ENCODE data around the gene TTLL12.
A peak's percentile ranks its signal among the peaks of the same experiment; 100 is the strongest.

Gene TTLL12

GRCh38 chr22:43183496-43184277 is 3.2 kb downstream of the TTLL12 start:
- Mint-ChIP-seq H3K27me3 (no peaks in the 10 kb centered on the region), H3K4me3 (peak overlapping the region in 1 of 2 donors; percentile 2), H3K27ac (no peak overlapping the region), H3K36me3 (ENCODE audit: insufficient read depth) (peaks cover 18% of the 10 kb centered on the region), H3K9me3 (no peaks in the 10 kb centered on the region), H3K4me1 (ENCODE audit: low read depth in 2 of 2) (peaks cover 17% of the 10 kb centered on the region in 2 donors)
- ATAC-seq (replicated peaks): no peak
- no peak for DNase-seq

- no peaks in the 10 kb centered on the region for H3K9me3 Mint-ChIP-seq
These were observed 4.2 kb downstream of the TTLL12 start for GRCh38 chr22:43182726-43183125.

GRCh38 chr22:43182118-43182517 is 4.8 kb downstream of the TTLL12 start:
- no peak overlapping the region for H3K27ac Mint-ChIP-seq

More at GRCh38 chr22:43182726-43183125, 4.2 kb downstream of the TTLL12 start:
- no peak overlapping the region for H3K27ac Mint-ChIP-seq
- no peak overlapping the region for H3K4me3 Mint-ChIP-seq
- no peaks in the 10 kb centered on the region for H3K27me3 Mint-ChIP-seq
- ATAC-seq (replicated peaks) (no peak), DNase-seq (no peak)
- peaks cover 17% of the 10 kb centered on the region for H3K36me3 Mint-ChIP-seq (ENCODE audit: insufficient read depth)
- peaks cover 16 to 17% of the 10 kb centered on the region in 2 donors for H3K4me1 Mint-ChIP-seq (ENCODE audit: low read depth in 2 of 2)

GRCh38 chr22:43181321-43182076 is 5.4 kb downstream of the TTLL12 start:
- H3K27ac Mint-ChIP-seq: peak overlapping the region in 1 of 2 donors; percentile 22
- no peak overlapping the region for H3K4me3 Mint-ChIP-seq
- H3K4me1 Mint-ChIP-seq (ENCODE audit: low read depth in 2 of 2): peaks cover 14 to 17% of the 10 kb centered on the region in 2 donors
- no peaks in the 10 kb centered on the region for H3K9me3 Mint-ChIP-seq
- no peak for DNase-seq
- H3K27me3 Mint-ChIP-seq: no peaks in the 10 kb centered on the region
- ATAC-seq (replicated peaks): no peak
- peaks cover 12% of the 10 kb centered on the region for H3K36me3 Mint-ChIP-seq (ENCODE audit: insufficient read depth)

More at GRCh38 chr22:43182118-43182517, 4.8 kb downstream of the TTLL12 start:
- peaks cover 14 to 17% of the 10 kb centered on the region in 2 donors for H3K4me1 Mint-ChIP-seq (ENCODE audit: low read depth in 2 of 2)
- H3K9me3 Mint-ChIP-seq: no peaks in the 10 kb centered on the region
- ATAC-seq (replicated peaks) (no peak), DNase-seq (no peak)
- no peak overlapping the region for H3K4me3 Mint-ChIP-seq
- H3K27me3 Mint-ChIP-seq: no peaks in the 10 kb centered on the region
- H3K36me3 Mint-ChIP-seq (ENCODE audit: insufficient read depth): peaks cover 12% of the 10 kb centered on the region

- DNase-seq (no peak), ATAC-seq (replicated peaks) (no peak)
- Mint-ChIP-seq H3K27ac (peak overlapping the region in 1 of 2 donors; percentile 22), H3K4me3 (no peak overlapping the region), H3K9me3 (no peaks in the 10 kb centered on the region), H3K27me3 (no peaks in the 10 kb centered on the region), H3K4me1 (ENCODE audit: low read depth in 2 of 2) (peaks cover 10 to 12% of the 10 kb centered on the region in 2 donors), H3K36me3 (ENCODE audit: insufficient read depth) (peaks cover 16% of the 10 kb centered on the region)
These were observed 6.3 kb downstream of the TTLL12 start for GRCh38 chr22:43180670-43181069.

GRCh38 chr22:43179911-43180195 is 7.1 kb downstream of the TTLL12 start:
- DNase-seq: no peak

GRCh38 chr22:43179146-43179910 is 7.6 kb downstream of the TTLL12 start:
- H3K27ac Mint-ChIP-seq: no peak overlapping the region
- no peaks in the 10 kb centered on the region for H3K27me3 Mint-ChIP-seq
- H3K4me1 Mint-ChIP-seq (ENCODE audit: low read depth in 2 of 2): peaks cover 6% of the 10 kb centered on the region in 2 donors
- H3K4me3 Mint-ChIP-seq: no peak overlapping the region
- no peak for ATAC-seq (replicated peaks)
- H3K36me3 Mint-ChIP-seq (ENCODE audit: insufficient read depth): peaks cover 10% of the 10 kb centered on the region
- H3K9me3 Mint-ChIP-seq: no peaks in the 10 kb centered on the region
- DNase-seq: no peak

More at GRCh38 chr22:43179911-43180195, 7.1 kb downstream of the TTLL12 start:
- Mint-ChIP-seq H3K4me1 (ENCODE audit: low read depth in 2 of 2) (peaks cover 6% of the 10 kb centered on the region in 2 donors), H3K4me3 (no peak overlapping the region), H3K9me3 (no peaks in the 10 kb centered on the region), H3K27ac (peak overlapping the region in 1 of 2 donors; percentile 22), H3K27me3 (no peaks in the 10 kb centered on the region), H3K36me3 (ENCODE audit: insufficient read depth) (peaks cover 15% of the 10 kb centered on the region)
- no peak for ATAC-seq (replicated peaks)

GRCh38 chr22:43177479-43177878 is 9.5 kb downstream of the TTLL12 start:
- peak overlapping the region in 1 of 2 donors; percentile 44 for H3K27ac Mint-ChIP-seq
- peaks cover 9% of the 10 kb centered on the region for H3K36me3 Mint-ChIP-seq (ENCODE audit: insufficient read depth)
- DNase-seq (no peak), ATAC-seq (replicated peaks) (no peak)
- peaks cover 2 to 3% of the 10 kb centered on the region in 2 donors for H3K4me1 Mint-ChIP-seq (ENCODE audit: low read depth in 2 of 2)
- H3K4me3 Mint-ChIP-seq: no peak overlapping the region
- H3K9me3 Mint-ChIP-seq: no peaks in the 10 kb centered on the region
- H3K27me3 Mint-ChIP-seq: no peaks in the 10 kb centered on the region

- Mint-ChIP-seq H3K9me3 (no peaks in the 10 kb centered on the region), H3K4me3 (no peak overlapping the region), H3K27me3 (no peaks in the 10 kb centered on the region), H3K27ac (peak overlapping the region in 1 of 2 donors; percentile 12), H3K36me3 (ENCODE audit: insufficient read depth) (peaks cover 12% of the 10 kb centered on the region), H3K4me1 (ENCODE audit: low read depth in 2 of 2) (no peaks in the 10 kb centered on the region)
- ATAC-seq (replicated peaks): no peak
- no peak for DNase-seq
These were observed 10.8 kb downstream of the TTLL12 start for GRCh38 chr22:43176090-43176489.

GRCh38 chr22:43174941-43175531 is 11.9 kb downstream of the TTLL12 start:
- Mint-ChIP-seq H3K27me3 (no peaks in the 10 kb centered on the region), H3K9me3 (no peaks in the 10 kb centered on the region), H3K27ac (no peak overlapping the region), H3K4me1 (ENCODE audit: low read depth in 2 of 2) (no peaks in the 10 kb centered on the region), H3K36me3 (ENCODE audit: insufficient read depth) (peaks cover 12% of the 10 kb centered on the region), H3K4me3 (no peak overlapping the region)
- ATAC-seq (replicated peaks): no peak
- no peak for DNase-seq

- Mint-ChIP-seq H3K9me3 (no peaks in the 10 kb centered on the region), H3K27ac (no peak overlapping the region), H3K27me3 (no peaks in the 10 kb centered on the region), H3K36me3 (ENCODE audit: insufficient read depth) (peaks cover 12% of the 10 kb centered on the region), H3K4me1 (ENCODE audit: low read depth in 2 of 2) (no peaks in the 10 kb centered on the region), H3K4me3 (no peak overlapping the region)
- DNase-seq (no peak), ATAC-seq (replicated peaks) (no peak)
These were observed 12.8 kb downstream of the TTLL12 start for GRCh38 chr22:43173976-43174720.

GRCh38 chr22:43173566-43173965 is 13.4 kb downstream of the TTLL12 start:
- Mint-ChIP-seq H3K9me3 (no peaks in the 10 kb centered on the region), H3K4me3 (no peak overlapping the region), H3K27me3 (no peaks in the 10 kb centered on the region), H3K4me1 (ENCODE audit: low read depth in 2 of 2) (no peaks in the 10 kb centered on the region), H3K36me3 (ENCODE audit: insufficient read depth) (peaks cover 8% of the 10 kb centered on the region), H3K27ac (no peak overlapping the region)
- ATAC-seq (replicated peaks) (no peak), DNase-seq (no peak)

Data from effector memory CD8-positive, alpha-beta T cell (primary cell).